ENCODE measurements around the gene MCFD2.

DNA sequence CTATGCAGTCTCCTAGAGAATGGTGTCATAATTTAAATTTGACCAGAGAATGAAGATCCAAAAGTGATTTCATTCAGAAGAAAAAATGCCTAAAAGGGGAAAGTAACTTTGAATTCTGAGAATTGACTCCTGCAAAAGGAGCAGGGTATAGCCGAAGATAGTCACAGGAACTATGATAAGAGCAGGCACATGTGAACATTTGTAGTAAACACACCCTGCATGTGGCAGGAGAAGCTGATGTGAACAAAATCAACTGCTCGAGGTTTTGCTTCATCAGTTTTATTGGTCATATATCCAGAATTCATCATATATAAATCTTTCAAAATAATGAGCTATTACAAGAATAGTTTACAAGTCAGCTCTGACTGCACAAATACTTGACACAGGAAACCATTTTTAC lies 14.0 kb downstream of the MCFD2 start:
- TF ChIP-seq, protein P1, sequence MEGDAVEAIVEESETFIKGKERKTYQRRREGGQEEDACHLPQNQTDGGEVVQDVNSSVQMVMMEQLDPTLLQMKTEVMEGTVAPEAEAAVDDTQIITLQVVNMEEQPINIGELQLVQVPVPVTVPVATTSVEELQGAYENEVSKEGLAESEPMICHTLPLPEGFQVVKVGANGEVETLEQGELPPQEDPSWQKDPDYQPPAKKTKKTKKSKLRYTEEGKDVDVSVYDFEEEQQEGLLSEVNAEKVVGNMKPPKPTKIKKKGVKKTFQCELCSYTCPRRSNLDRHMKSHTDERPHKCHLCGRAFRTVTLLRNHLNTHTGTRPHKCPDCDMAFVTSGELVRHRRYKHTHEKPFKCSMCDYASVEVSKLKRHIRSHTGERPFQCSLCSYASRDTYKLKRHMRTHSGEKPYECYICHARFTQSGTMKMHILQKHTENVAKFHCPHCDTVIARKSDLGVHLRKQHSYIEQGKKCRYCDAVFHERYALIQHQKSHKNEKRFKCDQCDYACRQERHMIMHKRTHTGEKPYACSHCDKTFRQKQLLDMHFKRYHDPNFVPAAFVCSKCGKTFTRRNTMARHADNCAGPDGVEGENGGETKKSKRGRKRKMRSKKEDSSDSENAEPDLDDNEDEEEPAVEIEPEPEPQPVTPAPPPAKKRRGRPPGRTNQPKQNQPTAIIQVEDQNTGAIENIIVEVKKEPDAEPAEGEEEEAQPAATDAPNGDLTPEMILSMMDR (IDR thresholded peaks at IDR 0.05): no peak
- TF ChIP-seq POLR2A (IDR thresholded peaks at IDR 0.05): no peak

Measured in vagina (tissue), 2 donors.